T47D (cell line): ENCODE results near the gene ZC2HC1B.
A peak's percentile ranks its signal among the peaks of the same experiment; 100 is the strongest.

Source experiments
- DNase-seq, 2 experiments: peaks; one replicate each; pipeline versions ENCODE4 v3.0.0 to v3.0.0-alpha.2; 2011 to 2012; ENCODE audit warnings: low read depth in 1 of 2, low spot score in 1 of 2
- JUND ChIP-seq: IDR thresholded peaks from 2 replicates; pipeline ENCODE4 v1.6.1; 2012; ENCODE audit warnings: low read depth
- in situ Hi-C: cut with HindIII; loops from 2 replicates; pipeline ENCODE4 v1.10.0; 2016; ENCODE audit warnings: low sequenced_read_pairs, low pct_unique_long_range_greater_than_20kb

Gene ZC2HC1B

GRCh38 chr6:143949535-143949934, 85.3 kb downstream of the ZC2HC1B start:
- DNase-seq, result no peak
- TF ChIP-seq JUND, result no peak
- in situ Hi-C loops, result no loop called here

- no peak for TF ChIP-seq JUND
- in situ Hi-C loops, result no loop called here
- no peak for DNase-seq
Observed at GRCh38 chr6:143949962-143950361, 85.7 kb downstream of the ZC2HC1B start.

GRCh38 chr6:143950875-143951274, 86.6 kb downstream of the ZC2HC1B start:
- DNase-seq, result no peak
- in situ Hi-C loops, result no loop called here
- TF ChIP-seq JUND, result no peak

- TF ChIP-seq JUND, result no peak
- in situ Hi-C loops, result no loop called here
- DNase-seq, result no peak
Observed at GRCh38 chr6:143952060-143952778, 87.9 kb downstream of the ZC2HC1B start.

DNA sequence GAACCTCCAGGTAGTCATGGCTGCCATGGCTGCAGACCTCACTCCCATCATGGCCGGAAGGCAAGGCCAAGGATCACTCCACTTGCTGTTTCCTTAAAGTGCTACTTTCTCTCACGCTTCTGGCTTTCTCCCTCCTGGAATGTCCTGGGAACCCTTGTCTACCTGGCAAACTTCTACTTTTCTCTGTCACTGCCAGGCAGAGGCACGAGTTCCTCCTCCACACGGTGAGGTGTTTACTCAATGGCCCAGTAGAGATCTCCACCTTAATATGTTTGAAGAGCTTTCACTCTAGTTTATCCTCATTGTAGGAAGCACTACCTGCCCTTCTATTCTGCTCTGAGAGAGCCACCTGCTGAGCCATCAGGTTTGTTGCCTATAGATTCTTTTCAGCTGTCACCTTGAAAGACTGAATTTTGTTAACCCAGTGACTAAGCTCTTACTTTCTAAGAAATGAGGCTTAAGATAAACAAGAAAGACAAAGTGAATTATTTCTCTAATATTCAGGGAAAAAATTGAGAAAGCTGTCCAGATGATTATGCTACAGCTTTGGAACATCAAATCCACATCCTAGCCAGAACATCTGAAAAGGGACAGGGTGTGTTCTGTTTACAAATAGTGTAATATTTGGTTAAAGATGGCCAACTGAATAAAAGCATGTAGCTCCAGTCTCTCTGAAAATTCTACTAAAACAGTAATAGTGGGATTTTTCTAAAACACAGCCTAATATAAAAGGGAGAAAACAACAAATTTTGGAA, 88.8 kb downstream of the ZC2HC1B start:
- in situ Hi-C loops, result no loop called here
- no peak for TF ChIP-seq JUND
- no peak for DNase-seq

GRCh38 chr6:143953922-143954321, 89.6 kb downstream of the ZC2HC1B start:
- no peak for TF ChIP-seq JUND
- in situ Hi-C loops, result no loop called here
- DNase-seq, result no peak

- no peak for DNase-seq
- TF ChIP-seq JUND, result no peak
- in situ Hi-C loops, result no loop called here
Observed at GRCh38 chr6:143955971-143956370, 91.7 kb downstream of the ZC2HC1B start.

GRCh38 chr6:143957679-143958274, 93.5 kb downstream of the ZC2HC1B start:
- no peak for TF ChIP-seq JUND
- in situ Hi-C loops, result no loop called here
- DNase-seq, result no peak

- in situ Hi-C loops, result no loop called here
- no peak for DNase-seq
- TF ChIP-seq JUND, result no peak
Observed at GRCh38 chr6:143958839-143959399, 94.6 kb downstream of the ZC2HC1B start.

DNA sequence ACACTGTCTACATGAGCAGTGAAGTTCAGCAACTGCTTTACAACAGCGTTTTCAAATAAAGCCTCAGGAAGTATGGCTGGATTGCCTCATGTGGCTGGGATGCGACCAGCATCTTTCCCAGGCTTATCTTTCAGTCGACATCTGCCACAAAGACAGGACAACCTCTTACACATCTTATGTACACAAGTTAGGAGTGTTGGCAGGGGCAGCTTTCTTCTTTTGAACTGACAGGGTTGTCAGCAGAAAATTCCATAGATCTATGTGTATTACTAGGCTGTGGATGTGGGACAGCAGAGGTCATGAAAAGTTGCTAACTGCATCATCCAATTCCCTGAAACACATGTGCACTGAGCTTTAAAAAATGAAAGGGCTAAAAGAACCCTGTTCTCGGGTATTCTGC, 95.7 kb downstream of the ZC2HC1B start:
- TF ChIP-seq JUND, result no peak
- in situ Hi-C loops, result no loop called here
- peak in 1 of 2 experiments; percentile 14 for DNase-seq

DNA sequence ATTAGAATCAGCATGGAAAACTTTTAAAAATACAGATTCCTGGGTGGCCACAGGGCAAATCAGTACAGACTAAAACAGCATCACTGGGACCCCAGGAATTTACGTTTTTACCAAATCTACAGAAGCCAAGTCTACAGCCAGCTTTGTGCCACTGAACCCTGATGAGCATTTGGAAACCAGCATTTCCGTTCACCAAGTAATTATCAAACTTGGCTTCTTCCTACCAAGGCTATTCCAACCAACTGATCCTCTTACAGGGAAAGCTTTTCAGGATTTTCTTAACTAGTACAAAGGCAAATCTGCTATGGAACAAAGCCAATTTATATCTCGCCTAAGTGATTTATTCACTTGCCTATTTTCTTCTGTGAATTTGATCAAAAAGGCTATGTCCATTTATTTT, 96.8 kb downstream of the ZC2HC1B start:
- no peak for DNase-seq
- in situ Hi-C loops, result no loop called here
- TF ChIP-seq JUND, result no peak

GRCh38 chr6:143961886-143962878, 97.9 kb downstream of the ZC2HC1B start:
- in situ Hi-C loops, result no loop called here
- peak; percentile 10 to 72 for DNase-seq

More at GRCh38 chr6:143961886-143962878, 97.9 kb downstream of the ZC2HC1B start:
- TF ChIP-seq JUND, result no peak
